SK-N-SH (cell line): ENCODE data around the gene GFM1.

Source experiments
- CTCF ChIP-seq: fragments of 200-600 bp; sonication (generic); IDR thresholded peaks from 2 replicates; pipeline ENCODE4 v1.6.1; 2017; ENCODE audit warnings: antibody characterized with exemption, mild to moderate bottlenecking, moderate library complexity
- EP300 ChIP-seq, 2 experiments: IDR thresholded peaks; 2 replicates each; pipeline versions ENCODE4 v1.4.0 to v1.6.1; 2012; ENCODE audit warnings: borderline replicate concordance in 1 of 2, low read depth in 1 of 2, low read length in 1 of 2
- FOXM1 ChIP-seq: IDR thresholded peaks from 2 replicates; pipeline ENCODE4 v1.4.0; 2012; ENCODE audit warnings: low read depth, mild to moderate bottlenecking
- GABPA ChIP-seq: IDR thresholded peaks from 2 replicates; pipeline ENCODE4 v1.4.0; 2012; ENCODE audit warnings: low read depth, mild to moderate bottlenecking
- RAD21 ChIP-seq: IDR thresholded peaks from 2 replicates; pipeline ENCODE4 v1.6.1; 2012; ENCODE audit warnings: mild to moderate bottlenecking, low read length
- RFX5 ChIP-seq: IDR thresholded peaks from 2 replicates; pipeline ENCODE4 v1.6.1; 2012; ENCODE audit warnings: mild to moderate bottlenecking, improper control_type of control experiment, low read length
- TAF1 ChIP-seq: IDR thresholded peaks from 2 replicates; pipeline ENCODE4 v1.6.1; 2012; ENCODE audit warnings: low read depth, mild to moderate bottlenecking, low read length, moderate library complexity, borderline replicate concordance
- TCF12 ChIP-seq: IDR thresholded peaks from 2 replicates; pipeline ENCODE4 v1.4.0; 2012
- USF1 ChIP-seq: IDR thresholded peaks from 2 replicates; pipeline ENCODE4 v1.4.0; 2012; ENCODE audit warnings: low read depth, borderline replicate concordance

- TF ChIP-seq FOXM1: no peak
- TF ChIP-seq CTCF: no peak
- TF ChIP-seq TAF1: no peak
- TF ChIP-seq GABPA: no peak
- no peak for TF ChIP-seq RAD21
- TF ChIP-seq EP300 (IDR thresholded peaks at IDR 0.05; ENCODE audit: borderline replicate concordance in 1 of 2, low read depth in 1 of 2, low read length in 1 of 2): no peak
- TF ChIP-seq USF1: no peak
- TF ChIP-seq RFX5: no peak
- TF ChIP-seq TCF12: no peak
These were observed 93.8 kb downstream of the GFM1 start for GRCh38 chr3:158737976-158738615.
